ENCODE measurements around the gene LKAAEAR1.

- no peak for TF ChIP-seq TAF1 (IDR thresholded peaks at IDR 0.05; ENCODE audit: low read depth, low read length)
- TF ChIP-seq POU2F2 (IDR thresholded peaks at IDR 0.05; ENCODE audit: low read depth, low read length), result no peak
- no peak for TF ChIP-seq POLR2AphosphoS5 (IDR thresholded peaks at IDR 0.05; ENCODE audit: low read depth, low read length)
- no peak for TF ChIP-seq SPI1 (IDR thresholded peaks at IDR 0.05; ENCODE audit: low read depth, low read length)
Observed at GRCh38 chr20:64095927-64096326, 11.7 kb upstream of the LKAAEAR1 start.
